GM12878 (cell line): ENCODE data around the gene QPCT. TPM values are rescaled to one million over a fixed set of nuclear protein-coding genes. Genes with fewer than 3 reads are reported as not detected.

Source experiments
- ATAC-seq: fragments of 200-7000 bp; cut with Tn5 transposase; 3 replicates; pipeline ENCODE4 v1.9.1; 2020; ENCODE audit warnings: mild to moderate bottlenecking, moderate library complexity
- BruUV-seq: library from RNA; stranded (reverse); fragments of 400-500 nt; replicated peaks from 2 replicates; lab custom pipeline; 2021; lab: Mats Ljungman, UMichigan
- CTCF ChIA-PET: fragments of 300-600 bp; sonication (Branson Sonifier 250); formaldehyde crosslinking; extraction: SDS; loops from one replicate; lab custom pipeline; 2021; ENCODE audit warnings: inconsistent platforms; lab: Yijun Ruan, JAX
- POLR2A ChIA-PET: fragments of 350-600 bp; formaldehyde crosslinking; extraction: SDS; loops from one replicate; lab custom pipeline; 2021; ENCODE audit warnings: inconsistent platforms; lab: Charles Lee
- RAD21 ChIA-PET: fragments of 300-600 bp; sonication (Branson Sonifier 250); formaldehyde crosslinking; loops from one replicate; lab custom pipeline; 2023; ENCODE audit warnings: antibody characterized with exemption; ENCODE audit not compliant: unreplicated experiment; lab: Charles Lee
- SMC1A ChIA-PET: fragments of 300-600 bp; sonication (Branson Sonifier 250); formaldehyde crosslinking; loops from one replicate; lab custom pipeline; 2023; ENCODE audit not compliant: unreplicated experiment, uncharacterized antibody; lab: Charles Lee
- DNase-seq: peaks from one replicate; pipeline ENCODE4 v3.0.0-alpha.2; 2011; ENCODE audit warnings: low read depth, low spot score
- FAIRE-seq: peaks from 3 replicates; lab custom pipeline; 2011; peaks lifted over from hg19 to GRCh38; lab: Jason Lieb, UNC
- H2AFZ ChIP-seq: 2 replicates; pipeline ENCODE4 v1.6.0; 2011; ENCODE audit warnings: low read depth, low read length, control low read depth; ENCODE audit not compliant: control insufficient read depth
- H3K27ac ChIP-seq: 2 replicates; pipeline ENCODE4 v1.5.1; 2011; ENCODE audit warnings: control low read depth; ENCODE audit not compliant: control insufficient read depth, insufficient read depth
- H3K27me3 ChIP-seq, 2 experiments: replicated peaks in 1 of 2; 2 replicates each; pipeline versions ENCODE4 v1.6.0 to v1.6.1; 2011; ENCODE audit warnings: low read length in 1 of 2; ENCODE audit not compliant: control insufficient read depth in 2 of 2, insufficient read depth in 2 of 2
- H3K36me3 ChIP-seq, 2 experiments: 2 replicates each; pipeline ENCODE4 v1.5.1; 2011; ENCODE audit warnings: low read length in 1 of 2; ENCODE audit not compliant: control insufficient read depth in 2 of 2, insufficient read depth in 2 of 2
- H3K4me1 ChIP-seq: 2 replicates; pipeline ENCODE4 v1.6.1; 2011; ENCODE audit warnings: mild to moderate bottlenecking, low read length, moderate library complexity, mixed read lengths; ENCODE audit not compliant: control insufficient read depth, insufficient read depth
- H3K4me2 ChIP-seq: 2 replicates; pipeline ENCODE4 v1.6.0; 2011; ENCODE audit warnings: control low read depth; ENCODE audit not compliant: control insufficient read depth, insufficient read depth
- H3K4me3 ChIP-seq: fragments of 200-600 bp; sonication (generic); 2 replicates; pipeline ENCODE4 v1.5.1; 2016
- H3K79me2 ChIP-seq: 2 replicates; pipeline ENCODE4 v1.6.0; 2011; ENCODE audit warnings: low read length; ENCODE audit not compliant: control insufficient read depth, insufficient read depth
- H3K9ac ChIP-seq: 2 replicates; pipeline ENCODE4 v1.8.0; 2011; ENCODE audit warnings: low read length, control low read depth, mixed read lengths; ENCODE audit not compliant: control insufficient read depth, insufficient read depth
- H3K9me3 ChIP-seq: replicated peaks from 3 replicates; pipeline ENCODE4 v1.5.1; 2011; ENCODE audit warnings: mild to moderate bottlenecking, low read length; ENCODE audit not compliant: control insufficient read depth, insufficient read depth
- H4K20me1 ChIP-seq: 2 replicates; pipeline ENCODE4 v1.6.0; 2011; ENCODE audit not compliant: control insufficient read depth, insufficient read depth
- HDAC2 ChIP-seq: fragments of 200-600 bp; sonication (generic); IDR thresholded peaks from 2 replicates; pipeline ENCODE4 v1.6.1; 2017
- MEF2B ChIP-seq: fragments of 450-650 bp; IDR thresholded peaks from 2 replicates; pipeline ENCODE4 v1.6.1; 2018; ENCODE audit warnings: mild to moderate bottlenecking, moderate library complexity; ENCODE audit not compliant: partially characterized antibody, poor library complexity, severe bottlenecking
- NR2F1 ChIP-seq: fragments of 450-650 bp; conservative IDR thresholded peaks from 2 replicates; pipeline ENCODE4 v1.6.1; 2017; ENCODE audit warnings: mild to moderate bottlenecking
- WGBS: methylation state at CpG from one replicate; pipeline ENCODE4 v1.1.6; 2016; ENCODE audit warnings: low lambda C conversion rate; ENCODE audit not compliant: insufficient replicate concordance, insufficient coverage; ENCODE audit errors: missing lambda C conversion rate; 5-methylcytosine and 5-hydroxymethylcytosine counted together
- in situ Hi-C: fragments of 300-500 bp; cut with MboI; formaldehyde crosslinking; loops from 9 replicates; pipeline ENCODE4 v1.14.3; 2018; ENCODE audit warnings: mixed read lengths
- intact Hi-C: fragments of 100-400 bp; cut with micrococcal nuclease; formaldehyde crosslinking; loops from one replicate; pipeline ENCODE4 v1.14.2; 2022; ENCODE audit not compliant: unreplicated experiment
- polyA plus RNA-seq, 11 experiments: library from polyadenylated mRNA; depleted of rRNA in 4 of 11; unstranded in 6 of 11; stranded (reverse) in 5 of 11; fragments of >200 nt; fragmentation: Nextera tagmentation in 4 of 11; fragmentation: Illumina TruSeq in 1 of 11; extraction: Ambion mirVana in 4 of 11; extraction: Trizol in 1 of 11; gene quantifications; 1 replicate in 1 of 11; 2 replicates in 10 of 11; pipeline versions ENCODE4 v1.2.1 to v1.2.3, GENCODE V29; 2011 to 2016; ENCODE audit warnings: inconsistent platforms in 2 of 11, missing spikeins in 2 of 11, low read depth in 1 of 11
- total RNA-seq, 4 experiments: library from RNA; depleted of rRNA in 3 of 4; stranded (reverse); fragments of >200 nt in 3 of 4; fragmentation: Illumina TruSeq in 1 of 4; extraction: Trizol in 1 of 4; gene quantifications; 2 replicates each; pipeline versions ENCODE4 v1.2.1 to v1.2.3, GENCODE V29; 2013 to 2021
- TF ChIP-seq, protein P1 (sequence below): fragments of 450-650 bp; formaldehyde crosslinking; IDR thresholded peaks from 2 replicates; pipeline ENCODE4 v1.4.0; 2020; ENCODE audit warnings: mild to moderate bottlenecking, moderate library complexity

The QPCT gene
- total and polyA plus RNA-seq, 10 of the 15 experiments (the other 5 are each of a cell fraction or from before 2014, with no cell fraction given) = 0.14 to 0.86 (median 0.18) TPM; not detected in 1

DNA sequence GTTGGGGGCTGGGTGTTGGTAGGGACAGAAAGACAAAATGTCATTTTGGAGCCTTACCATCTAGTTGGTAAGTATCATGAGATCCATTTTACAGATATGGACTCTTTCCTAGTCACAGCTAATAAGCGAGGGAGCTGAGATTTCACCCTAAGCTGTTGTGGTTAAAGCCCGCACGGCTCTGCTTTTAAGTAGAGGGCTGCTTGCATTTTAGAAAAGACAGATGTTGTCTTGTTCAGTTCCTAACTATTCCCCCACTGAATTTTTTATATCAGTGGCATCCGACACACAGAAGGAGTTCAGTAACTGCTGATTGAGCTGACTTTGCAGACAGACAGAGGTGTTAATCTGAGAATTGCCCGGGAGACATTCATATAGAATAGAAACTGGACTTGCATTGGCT, 3.7 kb downstream of the QPCT start:
- H3K79me2 ChIP-seq = no peaks in the 10 kb centered on the region
- in situ Hi-C loops (no loop called here), intact Hi-C loops (no loop called here)
- ChIA-PET RAD21 (interaction anchor here (0.6 to 1.2 kb wide), 2 partner anchors 29 to 64 kb away, joined by 3 read pairs; no protein-coding TSS in a partner anchor), SMC1A (interaction anchor here (1.1 to 2.7 kb wide), 4 partner anchors 16 to 190 kb away, joined by 3 to 8 read pairs (median 4); no protein-coding TSS in a partner anchor), CTCF (interaction anchor here (1.3 to 1.4 kb wide), 2 partner anchors 9 to 484 kb away, joined by 4 read pairs; no protein-coding TSS in a partner anchor), POLR2A (no interaction called here)
- no peak overlapping the region for H3K4me3 ChIP-seq
- no peak for DNase-seq
- H3K9ac ChIP-seq = no peak overlapping the region
- peaks cover 9 to 12% of the 10 kb centered on the region in 2 experiments for H3K27me3 ChIP-seq
- no peaks in the 10 kb centered on the region for H4K20me1 ChIP-seq
- no peak overlapping the region for H3K27ac ChIP-seq
- H3K9me3 ChIP-seq = no peaks in the 10 kb centered on the region
- H3K4me1 ChIP-seq = peaks cover 7% of the 10 kb centered on the region
- no peak overlapping the region for H3K4me2 ChIP-seq
- H2AFZ ChIP-seq = no peak overlapping the region
- no peak for FAIRE-seq
- no peak for TF ChIP-seq MEF2B
- TF ChIP-seq, protein P1, sequence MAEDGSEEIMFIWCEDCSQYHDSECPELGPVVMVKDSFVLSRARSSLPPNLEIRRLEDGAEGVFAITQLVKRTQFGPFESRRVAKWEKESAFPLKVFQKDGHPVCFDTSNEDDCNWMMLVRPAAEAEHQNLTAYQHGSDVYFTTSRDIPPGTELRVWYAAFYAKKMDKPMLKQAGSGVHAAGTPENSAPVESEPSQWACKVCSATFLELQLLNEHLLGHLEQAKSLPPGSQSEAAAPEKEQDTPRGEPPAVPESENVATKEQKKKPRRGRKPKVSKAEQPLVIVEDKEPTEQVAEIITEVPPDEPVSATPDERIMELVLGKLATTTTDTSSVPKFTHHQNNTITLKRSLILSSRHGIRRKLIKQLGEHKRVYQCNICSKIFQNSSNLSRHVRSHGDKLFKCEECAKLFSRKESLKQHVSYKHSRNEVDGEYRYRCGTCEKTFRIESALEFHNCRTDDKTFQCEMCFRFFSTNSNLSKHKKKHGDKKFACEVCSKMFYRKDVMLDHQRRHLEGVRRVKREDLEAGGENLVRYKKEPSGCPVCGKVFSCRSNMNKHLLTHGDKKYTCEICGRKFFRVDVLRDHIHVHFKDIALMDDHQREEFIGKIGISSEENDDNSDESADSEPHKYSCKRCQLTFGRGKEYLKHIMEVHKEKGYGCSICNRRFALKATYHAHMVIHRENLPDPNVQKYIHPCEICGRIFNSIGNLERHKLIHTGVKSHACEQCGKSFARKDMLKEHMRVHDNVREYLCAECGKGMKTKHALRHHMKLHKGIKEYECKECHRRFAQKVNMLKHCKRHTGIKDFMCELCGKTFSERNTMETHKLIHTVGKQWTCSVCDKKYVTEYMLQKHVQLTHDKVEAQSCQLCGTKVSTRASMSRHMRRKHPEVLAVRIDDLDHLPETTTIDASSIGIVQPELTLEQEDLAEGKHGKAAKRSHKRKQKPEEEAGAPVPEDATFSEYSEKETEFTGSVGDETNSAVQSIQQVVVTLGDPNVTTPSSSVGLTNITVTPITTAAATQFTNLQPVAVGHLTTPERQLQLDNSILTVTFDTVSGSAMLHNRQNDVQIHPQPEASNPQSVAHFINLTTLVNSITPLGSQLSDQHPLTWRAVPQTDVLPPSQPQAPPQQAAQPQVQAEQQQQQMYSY = no peak
- no peak for TF ChIP-seq NR2F1
- no peak for TF ChIP-seq HDAC2
- ATAC-seq = no peak
- BruUV-seq = no TSS peak
- H3K36me3 ChIP-seq = no peaks in the 10 kb centered on the region
- 77% methylated on average over 5 of the region's 5 CpGs for WGBS
